Dermis microvascular lymphatic vessel endothelial cell (primary cell): Measurements from ENCODE around the gene RRP8. TPM values are rescaled to one million over a fixed set of nuclear protein-coding genes. Genes with fewer than 3 reads are reported as not detected.

Experiments
- DNase-seq, 2 donors: peaks; one replicate each; pipeline versions ENCODE4 v3.0.0 to v3.0.0-alpha.2; 2010; ENCODE audit warnings: low read depth in 2 of 2
- total RNA-seq: library from RNA; depleted of rRNA; stranded (reverse); fragments of >200 nt; gene quantifications from 2 replicates; pipeline ENCODE4 v1.2.1, GENCODE V29; 2014

The RRP8 gene
- total RNA-seq, 1 donor from 2014 or later = 8.1 TPM

- no peak for DNase-seq
Observed at GRCh38 chr11:6601041-6601461, 2.4 kb downstream of the RRP8 start.

DNA sequence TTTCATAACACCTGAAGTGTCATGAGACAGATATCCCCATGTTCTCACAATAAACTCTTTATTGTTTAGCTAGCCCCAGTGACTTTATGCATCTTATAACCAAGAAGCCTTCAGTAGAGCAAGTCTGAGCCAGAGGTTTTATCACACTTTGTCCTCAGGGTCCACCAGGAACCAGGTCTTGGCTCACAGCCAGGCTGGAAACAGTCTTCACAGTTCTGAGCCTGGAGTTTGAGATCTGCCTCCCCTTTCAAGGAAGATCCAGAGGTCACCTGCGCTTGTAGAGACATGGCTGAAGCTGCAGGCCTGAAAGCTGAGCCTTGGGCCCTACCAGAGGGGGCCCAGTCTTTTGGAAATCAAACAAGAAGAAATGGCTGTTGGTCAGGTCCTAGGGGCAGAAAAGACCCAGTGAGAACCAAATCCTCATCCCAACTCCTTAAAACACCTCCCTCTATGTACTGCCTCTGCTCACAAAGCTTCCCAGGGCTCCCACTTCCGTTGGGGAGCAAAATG, 3.5 kb downstream of the RRP8 start:
- no peak for DNase-seq

- no peak for DNase-seq
Observed at GRCh38 chr11:6599449-6599848, 4.0 kb downstream of the RRP8 start.

DNA sequence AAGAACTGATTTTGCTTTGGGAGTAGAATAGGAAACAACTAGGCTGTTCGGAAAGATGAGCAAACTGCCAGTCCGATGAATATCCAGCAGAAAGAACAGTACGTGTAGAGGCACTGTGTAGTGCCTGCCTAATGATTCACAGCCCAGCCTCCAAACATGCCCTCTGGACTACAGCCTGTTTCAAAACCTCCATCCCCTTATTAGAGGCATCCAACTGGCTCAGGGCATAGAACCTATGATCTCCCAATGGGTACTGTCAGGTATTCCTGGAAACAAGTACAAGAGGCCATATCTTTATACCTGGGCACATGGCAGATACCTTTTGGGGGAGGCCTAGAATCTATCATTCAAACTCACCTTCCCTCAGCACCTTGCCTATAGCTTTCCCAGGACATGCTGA, 4.9 kb downstream of the RRP8 start:
- DNase-seq = no peak

GRCh38 chr11:6596239-6596877, 7.1 kb downstream of the RRP8 start:
- no peak for DNase-seq

DNA sequence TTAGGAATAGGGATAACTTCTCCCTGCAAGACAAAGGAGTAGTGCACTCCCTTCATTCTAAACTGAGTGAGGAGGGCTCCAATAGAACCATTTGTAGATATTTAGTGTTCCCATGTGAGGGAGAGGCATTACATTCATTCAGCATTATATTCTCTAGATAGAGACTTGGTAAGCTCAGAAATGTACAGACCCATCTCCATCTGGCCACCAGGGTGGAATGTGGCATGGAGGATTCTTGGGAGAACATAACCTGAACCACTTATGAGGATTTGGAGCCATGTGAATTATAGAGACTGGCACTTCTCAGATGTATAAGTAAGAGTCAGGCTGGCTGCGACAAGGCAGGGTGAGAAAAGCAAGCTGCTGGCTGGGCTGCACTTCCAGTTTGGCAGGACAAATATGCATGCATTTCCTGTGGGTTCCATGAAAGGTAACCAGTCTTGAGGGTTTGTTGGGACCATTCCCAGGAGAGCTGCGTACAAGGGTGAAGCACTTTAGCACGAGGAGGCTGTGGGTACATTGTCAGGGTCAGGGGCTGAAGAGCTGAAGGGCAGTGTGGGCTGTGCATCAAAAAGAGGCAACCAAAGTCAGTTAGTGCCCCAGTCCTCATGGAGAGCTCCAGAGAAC, 9.2 kb downstream of the RRP8 start:
- DNase-seq = no peak

- no peak for DNase-seq
Observed at GRCh38 chr11:6588018-6588417, 15.4 kb downstream of the RRP8 start.

DNA sequence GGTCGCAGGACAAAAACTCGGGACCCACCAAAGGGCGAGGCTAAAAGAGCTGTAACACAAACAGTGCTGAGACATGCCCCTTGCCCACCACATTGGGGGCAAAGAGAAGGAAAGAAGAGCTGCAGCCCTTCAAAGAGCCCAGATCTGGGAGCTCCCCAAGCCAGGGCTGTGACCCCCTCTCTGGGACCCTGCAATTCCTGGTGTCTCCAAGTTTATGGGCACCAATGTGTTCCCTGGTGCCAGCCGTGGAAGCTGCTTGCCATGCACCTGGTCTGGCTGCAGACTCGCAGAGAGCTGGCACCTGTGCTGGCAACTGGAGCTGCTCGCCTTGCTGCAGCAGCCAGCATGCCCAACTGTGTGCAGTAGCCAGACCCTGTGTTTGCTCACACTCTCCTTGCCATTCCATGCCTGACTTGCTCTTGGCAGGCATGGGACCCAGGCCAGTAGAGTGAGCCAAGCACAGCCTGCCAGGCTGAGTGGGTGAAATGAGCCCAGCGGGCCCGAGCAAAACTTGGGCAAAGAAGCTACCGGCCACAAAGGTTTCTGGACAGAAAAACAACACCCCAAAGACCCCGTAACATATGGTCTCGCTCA, 16.0 kb downstream of the RRP8 start:
- DNase-seq = no peak

DNA sequence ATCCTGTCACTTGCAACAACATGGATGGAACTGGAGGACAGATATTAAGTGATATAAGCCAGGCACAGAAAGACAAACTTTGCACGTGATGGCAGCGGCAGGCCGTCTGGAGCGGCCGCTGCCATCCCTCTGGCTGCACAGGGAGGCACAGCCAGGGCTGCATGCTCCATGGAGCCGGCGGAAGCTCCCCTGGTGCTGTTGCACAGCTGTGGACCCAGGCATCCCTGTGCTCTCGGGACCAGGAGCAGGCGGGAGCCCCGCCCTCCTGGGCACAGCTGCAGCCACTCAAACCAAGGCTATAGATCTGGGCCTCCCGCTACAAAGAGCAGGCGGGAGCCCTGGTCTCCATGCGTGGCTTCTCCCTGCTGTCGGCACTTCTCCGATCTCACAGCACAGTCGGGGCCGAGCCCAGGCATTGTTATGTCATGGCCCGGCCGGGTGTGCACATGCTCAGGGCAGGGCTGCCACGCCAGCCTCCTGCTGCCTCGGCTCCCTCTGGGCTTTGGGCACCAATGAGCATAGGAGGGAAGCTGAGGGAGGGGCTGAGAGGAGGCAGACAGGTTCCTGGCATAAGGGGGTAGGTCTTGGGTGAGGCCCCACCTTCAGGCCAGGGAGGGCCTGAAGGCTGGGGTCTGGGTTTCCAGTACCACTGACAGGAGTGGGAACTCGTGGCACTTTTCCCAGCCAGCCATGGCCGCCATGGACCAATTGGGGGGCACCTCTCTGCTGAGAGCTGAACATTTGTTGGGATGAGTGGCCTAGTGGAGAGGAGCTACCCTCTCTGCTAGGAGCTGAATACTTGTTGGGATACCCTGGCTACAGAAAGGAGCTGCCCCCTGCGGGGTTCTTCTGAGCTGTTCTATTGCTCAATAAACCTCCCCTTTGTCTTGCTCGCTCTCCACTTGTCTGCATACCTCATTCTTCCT, 16.7 kb downstream of the RRP8 start:
- no peak for DNase-seq

- DNase-seq = no peak
Observed at GRCh38 chr11:6584528-6584927, 18.9 kb downstream of the RRP8 start.

DNA sequence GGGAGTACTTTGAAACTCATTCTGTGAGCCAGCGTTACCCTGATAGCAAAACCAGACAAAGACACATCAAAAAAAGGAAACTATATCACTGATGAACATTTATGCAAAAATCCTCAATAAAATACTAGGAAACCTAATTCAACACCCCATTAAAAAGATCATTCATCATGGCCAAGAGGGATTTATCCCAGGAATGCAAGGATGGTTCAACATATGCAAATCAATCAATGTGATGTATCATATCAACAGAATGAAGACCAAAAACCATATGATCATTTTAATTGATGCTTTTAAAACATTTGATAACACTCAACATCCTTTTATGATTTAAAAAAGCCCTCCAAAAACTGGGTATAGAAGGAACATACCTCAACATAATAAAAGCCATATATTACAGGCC, 19.8 kb downstream of the RRP8 start:
- no peak for DNase-seq

DNA sequence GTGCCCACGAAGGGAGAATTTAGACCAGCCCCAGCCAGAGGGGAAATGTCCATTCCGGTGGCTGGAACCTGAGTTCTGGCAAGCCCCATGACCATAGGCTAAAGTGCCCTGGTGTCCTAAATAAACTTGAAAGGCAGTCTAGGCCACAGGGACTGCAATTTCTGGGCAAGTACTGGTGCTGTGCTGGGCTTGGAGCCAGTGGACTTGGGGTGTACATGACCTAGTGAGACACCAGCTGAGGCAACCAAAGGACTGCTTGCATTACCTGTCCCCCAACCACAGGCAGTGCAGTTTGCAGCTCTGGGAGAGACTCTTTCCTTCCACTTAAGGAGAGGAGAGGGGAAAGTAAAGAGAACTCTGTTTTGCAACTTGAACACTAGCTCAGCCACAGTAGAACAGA, 23.7 kb downstream of the RRP8 start:
- DNase-seq = no peak

DNA sequence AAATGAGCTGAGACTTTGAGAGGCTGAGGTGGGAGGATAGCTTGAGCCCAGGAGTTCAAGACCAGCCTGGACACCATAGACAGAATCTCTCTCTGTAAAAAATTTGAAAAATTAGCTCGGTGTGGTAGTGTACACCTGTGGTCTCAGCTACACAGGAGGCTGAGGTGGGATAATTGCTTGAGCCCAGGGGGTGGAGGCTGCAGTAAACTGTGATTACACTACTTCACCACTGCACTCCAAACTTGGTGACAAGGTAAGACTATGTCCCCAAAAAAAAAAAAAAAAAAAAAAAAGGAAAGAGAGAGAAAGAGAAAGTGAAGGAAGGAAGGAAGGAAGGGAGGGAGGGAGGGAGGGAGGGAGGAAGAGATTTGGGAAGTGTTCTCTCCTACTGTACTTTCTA, 25.3 kb downstream of the RRP8 start:
- DNase-seq = no peak

- peak; percentile 37 to 77 for DNase-seq
Observed at GRCh38 chr11:6576471-6577373, 26.7 kb downstream of the RRP8 start.

DNA sequence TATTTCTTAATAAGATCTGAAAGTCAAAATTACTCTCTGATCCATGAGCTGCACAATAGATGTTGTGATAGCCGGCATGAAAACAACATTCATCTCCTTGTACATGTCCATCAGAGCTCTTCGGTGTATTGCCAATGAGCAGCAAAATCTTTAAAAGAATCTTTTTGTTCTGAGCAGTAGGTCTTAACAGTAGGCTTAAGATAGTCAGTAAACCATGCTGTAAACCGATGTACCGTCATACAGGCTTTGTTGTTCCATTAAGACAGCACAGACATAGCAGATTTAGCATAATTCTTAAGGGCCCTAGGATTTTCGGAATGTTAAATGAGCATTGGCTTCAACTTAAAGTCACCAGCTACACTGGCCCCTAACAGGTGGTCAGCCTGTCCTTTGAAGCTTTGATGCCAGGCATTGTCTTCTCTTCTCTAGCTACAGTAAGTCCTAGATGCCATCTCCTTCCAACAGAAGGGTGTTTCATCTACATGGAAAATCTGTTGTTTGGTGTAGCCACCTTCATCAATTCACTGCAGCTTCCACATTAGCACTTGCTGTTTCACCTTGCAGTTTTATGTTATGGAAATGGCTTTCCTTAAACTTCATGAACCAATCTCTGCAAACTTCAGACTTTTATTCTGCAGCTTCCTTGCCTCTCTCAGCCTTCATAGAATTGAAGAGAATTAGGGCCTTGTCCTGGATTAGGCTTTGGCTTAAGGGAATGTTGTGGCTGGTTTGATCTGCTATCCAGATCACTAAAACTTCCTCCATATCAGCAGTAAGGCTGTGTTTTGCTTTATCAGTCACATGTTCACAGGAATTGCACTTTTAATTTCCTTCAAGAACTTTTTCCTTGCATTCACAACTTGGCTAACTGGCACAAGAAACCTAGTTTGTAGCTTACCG, 28.4 kb downstream of the RRP8 start:
- DNase-seq = no peak

GRCh38 chr11:6572215-6572614, 31.2 kb downstream of the RRP8 start:
- no peak for DNase-seq

DNA sequence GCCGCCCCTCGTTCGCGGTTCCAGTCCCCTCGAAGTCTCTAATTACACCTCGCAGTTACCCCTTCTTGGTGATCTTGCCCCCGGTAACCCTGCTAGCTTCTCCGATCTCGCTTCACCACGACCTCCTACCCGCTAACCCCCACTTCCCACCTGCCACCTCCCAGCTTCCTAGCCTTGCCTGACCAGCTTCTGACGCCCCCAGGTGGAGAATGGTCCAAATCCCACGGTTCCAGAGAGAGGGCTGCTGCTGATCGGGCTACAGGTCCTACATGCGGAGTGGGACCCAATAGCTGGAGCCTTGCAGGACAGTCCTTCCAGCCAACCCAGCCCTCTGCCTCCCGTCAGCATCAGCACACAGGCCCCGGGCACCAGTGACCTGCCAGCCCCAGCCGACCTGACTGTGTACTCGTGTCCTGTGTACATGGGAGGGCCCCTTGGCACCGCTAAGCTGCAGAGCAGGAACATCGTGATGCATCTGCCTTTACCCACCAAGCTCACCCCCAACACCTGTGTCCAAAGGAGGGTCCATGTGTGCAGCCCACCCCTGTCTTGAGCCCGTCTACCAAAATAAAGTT, 31.9 kb downstream of the RRP8 start:
- no peak for DNase-seq

GRCh38 chr11:6570691-6571427, 32.6 kb downstream of the RRP8 start:
- DNase-seq = no peak

- DNase-seq = no peak
Observed at GRCh38 chr11:6569706-6570105, 33.7 kb downstream of the RRP8 start.
